A549 (cell line): Measurements from ENCODE around the gene VOPP1.

ENCODE experiments used
- CEBPB ChIP-seq, 2 experiments: fragments of >200 bp in 1 of 2; sonication (Bioruptor Twin) in 1 of 2; formaldehyde crosslinking in 1 of 2; IDR thresholded peaks; 2 replicates each; pipeline ENCODE4 v1.6.1; 2012 to 2016
- CHD2 ChIP-seq: fragments of 150-350 bp; IDR thresholded peaks from 2 replicates; pipeline ENCODE4 v1.6.1; 2014; ENCODE audit warnings: low read length; ENCODE audit not compliant: partially characterized antibody
- CTCF ChIP-seq: fragments of >200 bp; sonication (Bioruptor Twin); formaldehyde crosslinking; IDR thresholded peaks from 3 replicates; pipeline ENCODE4 v1.5.1; 2016
- EP300 ChIP-seq, 2 experiments: fragments of >200 bp; sonication (Bioruptor Twin); formaldehyde crosslinking; IDR thresholded peaks; 2 replicates in 1 of 2; 3 replicates in 1 of 2; pipeline ENCODE4 v1.6.1; 2016 to 2017
- KDM5A ChIP-seq: fragments of 200-600 bp; sonication (generic); IDR thresholded peaks from 2 replicates; pipeline ENCODE4 v1.6.1; 2016; ENCODE audit warnings: antibody characterized with exemption, mild to moderate bottlenecking
- MAFK ChIP-seq: fragments of 450-650 bp; IDR thresholded peaks from 2 replicates; pipeline ENCODE4 v1.6.1; 2014; ENCODE audit not compliant: partially characterized antibody
- MAZ ChIP-seq: fragments of 150-350 bp; IDR thresholded peaks from 2 replicates; pipeline ENCODE4 v1.6.1; 2014; ENCODE audit warnings: antibody characterized with exemption, low read depth, low read length, borderline replicate concordance
- MYC ChIP-seq: IDR thresholded peaks from 2 replicates; pipeline ENCODE4 v1.6.1; 2012; ENCODE audit warnings: mild to moderate bottlenecking, inconsistent platforms, low read length, improper control_type of control experiment, borderline replicate concordance
- NFE2L2 ChIP-seq: fragments of 150-350 bp; conservative IDR thresholded peaks from 2 replicates; pipeline ENCODE4 v1.6.1; 2014; ENCODE audit warnings: low read length
- NPAS2 ChIP-seq: fragments of 250-450 bp; sonication (Bioruptor Pico); IDR thresholded peaks from 2 replicates; pipeline ENCODE4 v1.8.0; 2022; ENCODE audit warnings: mild to moderate bottlenecking, moderate library complexity, borderline replicate concordance
- POLR2A ChIP-seq: IDR thresholded peaks from 2 replicates; pipeline ENCODE4 v1.6.1; 2012; ENCODE audit warnings: mild to moderate bottlenecking, low read length
- RAD21 ChIP-seq, 2 experiments: fragments of >200 bp in 1 of 2; sonication (Bioruptor Twin) in 1 of 2; formaldehyde crosslinking in 1 of 2; IDR thresholded peaks in 1 of 2; conservative IDR thresholded peaks in 1 of 2; 2 replicates in 1 of 2; 3 replicates in 1 of 2; pipeline ENCODE4 v1.6.1; 2012 to 2018; ENCODE audit warnings: inconsistent platforms in 1 of 2
- TF ChIP-seq, protein P1 (sequence below): IDR thresholded peaks from 2 replicates; pipeline ENCODE4 v1.6.1; 2012

- no peak for TF ChIP-seq CHD2
- TF ChIP-seq, protein P1, sequence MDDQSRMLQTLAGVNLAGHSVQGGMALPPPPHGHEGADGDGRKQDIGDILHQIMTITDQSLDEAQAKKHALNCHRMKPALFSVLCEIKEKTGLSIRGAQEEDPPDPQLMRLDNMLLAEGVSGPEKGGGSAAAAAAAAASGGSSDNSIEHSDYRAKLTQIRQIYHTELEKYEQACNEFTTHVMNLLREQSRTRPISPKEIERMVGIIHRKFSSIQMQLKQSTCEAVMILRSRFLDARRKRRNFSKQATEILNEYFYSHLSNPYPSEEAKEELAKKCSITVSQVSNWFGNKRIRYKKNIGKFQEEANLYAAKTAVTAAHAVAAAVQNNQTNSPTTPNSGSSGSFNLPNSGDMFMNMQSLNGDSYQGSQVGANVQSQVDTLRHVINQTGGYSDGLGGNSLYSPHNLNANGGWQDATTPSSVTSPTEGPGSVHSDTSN: no peak
- TF ChIP-seq RAD21 (conservative IDR thresholded peaks at IDR 0.05 in 1 of 2, IDR thresholded peaks at IDR 0.05 in 1 of 2): no peak
- no peak for TF ChIP-seq CTCF
- no peak for TF ChIP-seq MYC
- no peak for TF ChIP-seq POLR2A
- no peak for TF ChIP-seq MAZ
- no peak for TF ChIP-seq NFE2L2
- TF ChIP-seq CEBPB (IDR thresholded peaks at IDR 0.05): no peak
- TF ChIP-seq NPAS2 (CRISPR knock-in tag): no peak
- TF ChIP-seq MAFK: no peak
- no peak for TF ChIP-seq KDM5A
- no peak for TF ChIP-seq EP300 (IDR thresholded peaks at IDR 0.05)
Observed at GRCh38 chr7:55441774-55442522, 130.4 kb downstream of the VOPP1 start.
